Endothelial cell of umbilical vein (primary cell): ENCODE data around the gene DNAAF3. TPM values are rescaled to one million over a fixed set of nuclear protein-coding genes. Genes with fewer than 3 reads are reported as not detected.

Experiments
- BruUV-seq: library from RNA; stranded (reverse); fragments of 400-500 nt; replicated peaks from 2 replicates; lab custom pipeline; 2021; lab: Mats Ljungman, UMichigan
- CTCF ChIA-PET: fragments of 300-600, 350-600 bp; sonication (Branson Sonifier 250); formaldehyde crosslinking; loops from one replicate; lab custom pipeline; 2021; ENCODE audit warnings: antibody characterized with exemption, inconsistent platforms; lab: Charles Lee
- POLR2A ChIA-PET: fragments of 300-600, 350-600 bp; sonication (Branson Sonifier 250); formaldehyde crosslinking; loops from one replicate; lab custom pipeline; 2021; ENCODE audit warnings: antibody characterized with exemption, inconsistent platforms; lab: Charles Lee
- DNase-seq: peaks from one replicate; pipeline ENCODE4 v3.0.0-alpha.2; 2011; ENCODE audit warnings: low read depth, low spot score
- FAIRE-seq: peaks from 2 replicates; lab custom pipeline; 2011; peaks lifted over from hg19 to GRCh38; lab: Jason Lieb, UNC
- H2AFZ ChIP-seq: 2 replicates; pipeline ENCODE4 v1.6.0; 2012; ENCODE audit warnings: low read depth, low read length, control low read depth, inconsistent platforms
- H3K27ac ChIP-seq: 2 replicates; pipeline ENCODE4 v1.5.1; 2011; ENCODE audit warnings: low read depth, mild to moderate bottlenecking, control low read depth, low read length, moderate library complexity; ENCODE audit not compliant: insufficient read depth
- H3K27me3 ChIP-seq, 2 experiments: 2 replicates each; pipeline versions ENCODE4 v1.6.0 to v1.6.1; 2011; ENCODE audit warnings: low read length in 2 of 2, mixed read lengths in 1 of 2; ENCODE audit not compliant: control insufficient read depth in 2 of 2, insufficient read depth in 2 of 2
- H3K36me3 ChIP-seq, 2 experiments: 2 replicates in 1 of 2; 3 replicates in 1 of 2; pipeline ENCODE4 v1.5.1; 2011; ENCODE audit warnings: low read length in 2 of 2, mild to moderate bottlenecking in 1 of 2, moderate library complexity in 1 of 2; ENCODE audit not compliant: control insufficient read depth in 2 of 2, insufficient read depth in 2 of 2; ENCODE audit errors: extremely low read depth in 1 of 2
- H3K4me1 ChIP-seq: 3 replicates; pipeline ENCODE4 v1.5.1; 2011; ENCODE audit warnings: mild to moderate bottlenecking, low read length; ENCODE audit not compliant: control insufficient read depth, insufficient read depth; ENCODE audit errors: extremely low read depth
- H3K4me2 ChIP-seq: 2 replicates; pipeline ENCODE4 v1.6.1; 2011; ENCODE audit warnings: low read length, control low read depth, mixed read lengths; ENCODE audit not compliant: insufficient read depth
- H3K4me3 ChIP-seq, 3 experiments: fragments of 200-600 bp in 1 of 3; sonication (generic), shearing (Covaris generic) in 1 of 3; replicated peaks in 1 of 3; 2 replicates each; pipeline ENCODE4 v1.5.1; 2011 to 2016; ENCODE audit warnings: control low read depth in 3 of 3, low read length in 3 of 3, mild to moderate bottlenecking in 2 of 3, inconsistent platforms in 1 of 3, low read depth in 1 of 3, moderate library complexity in 1 of 3; ENCODE audit not compliant: insufficient read depth in 1 of 3
- H3K79me2 ChIP-seq: 2 replicates; pipeline ENCODE4 v1.6.0; 2012; ENCODE audit warnings: low read length, inconsistent platforms; ENCODE audit not compliant: control insufficient read depth, insufficient read depth
- H3K9ac ChIP-seq: replicated peaks from 2 replicates; pipeline ENCODE3; 2011; ENCODE audit warnings: low read length, control low read depth; ENCODE audit not compliant: insufficient read depth; ENCODE audit errors: extremely low read depth
- H3K9me1 ChIP-seq: replicated peaks from 3 replicates; pipeline ENCODE4 v1.6.0; 2011; ENCODE audit warnings: mild to moderate bottlenecking, low read length; ENCODE audit not compliant: control insufficient read depth, insufficient read depth; ENCODE audit errors: extremely low read depth
- H3K9me3 ChIP-seq: replicated peaks from 2 replicates; pipeline ENCODE4 v1.5.1; 2012; ENCODE audit warnings: low read length, inconsistent platforms; ENCODE audit not compliant: control insufficient read depth, insufficient read depth
- H4K20me1 ChIP-seq: replicated peaks from 2 replicates; pipeline ENCODE3; 2011; ENCODE audit warnings: mild to moderate bottlenecking, low read length; ENCODE audit not compliant: control insufficient read depth, insufficient read depth; ENCODE audit errors: extremely low read depth
- CTCF ChIP-seq, 2 donors: IDR thresholded peaks; 1 replicate in 1 of 2; 2 replicates in 1 of 2; pipeline ENCODE4 v1.5.1; 2011; ENCODE audit warnings: low read length in 2 of 2, mild to moderate bottlenecking in 2 of 2, moderate library complexity in 2 of 2, control low read depth in 1 of 2, inconsistent platforms in 1 of 2, low read depth in 1 of 2; ENCODE audit not compliant: insufficient read depth in 1 of 2; ENCODE audit errors: extremely low read depth in 1 of 2
- EZH2 ChIP-seq: IDR thresholded peaks from 2 replicates; pipeline ENCODE4 v1.6.1; 2012; ENCODE audit warnings: borderline replicate concordance, low read depth, mild to moderate bottlenecking, moderate library complexity, low read length, inconsistent platforms; ENCODE audit not compliant: severe bottlenecking
- FOS ChIP-seq: IDR thresholded peaks from 2 replicates; pipeline ENCODE4 v1.6.1; 2011; ENCODE audit warnings: mild to moderate bottlenecking, low read length, moderate library complexity, borderline replicate concordance; ENCODE audit not compliant: insufficient read depth
- GATA2 ChIP-seq: IDR thresholded peaks from 2 replicates; pipeline ENCODE4 v1.7.0; 2011; ENCODE audit warnings: low read depth, mild to moderate bottlenecking, moderate library complexity, mixed read lengths, low read length; ENCODE audit not compliant: insufficient read length, insufficient read depth
- JUN ChIP-seq: IDR thresholded peaks from 2 replicates; pipeline ENCODE4 v1.6.1; 2011; ENCODE audit warnings: borderline replicate concordance, low read depth; ENCODE audit not compliant: insufficient read length, insufficient read depth
- MAX ChIP-seq: IDR thresholded peaks from 2 replicates; pipeline ENCODE4 v1.6.1; 2011; ENCODE audit not compliant: insufficient read depth, insufficient read length
- MYC ChIP-seq: IDR thresholded peaks from one replicate; pipeline ENCODE4 v1.6.1; 2011; ENCODE audit warnings: mild to moderate bottlenecking, low read depth, low read length
- POLR2A ChIP-seq: IDR thresholded peaks from 2 replicates; pipeline ENCODE4 v1.6.1; 2012; ENCODE audit warnings: low read depth, mild to moderate bottlenecking, control low read depth, low read length
- POLR2AphosphoS5 ChIP-seq: IDR thresholded peaks from 2 replicates; pipeline ENCODE4 v1.6.1; 2012; ENCODE audit warnings: low read depth, mild to moderate bottlenecking, control low read depth, low read length, moderate library complexity; ENCODE audit not compliant: insufficient read depth
- dilution Hi-C: fragments of 300-500 bp; cut with MboI; formaldehyde crosslinking; loops from one replicate; pipeline ENCODE4 v1.15.0; 2019; ENCODE audit warnings: low sequenced_read_pairs; ENCODE audit not compliant: extremely low pct_ligation_motif_present
- intact Hi-C: fragments of 100-400 bp; cut with micrococcal nuclease; formaldehyde crosslinking; loops from one replicate; pipeline ENCODE4 v1.10.0; 2022
- polyA plus RNA-seq, 4 experiments: library from polyadenylated mRNA; depleted of rRNA in 3 of 4; stranded (reverse) in 3 of 4; unstranded in 1 of 4; fragments of >200 nt; gene quantifications; 2 replicates each; pipeline versions ENCODE4 v1.2.1 to v1.2.3, GENCODE V29; 2011 to 2012; ENCODE audit warnings: missing spikeins in 1 of 4
- total RNA-seq: library from RNA; stranded (reverse); gene quantifications from 2 replicates; pipeline ENCODE4 v1.2.3, GENCODE V29; 2021

Gene DNAAF3
- total and polyA plus RNA-seq, 2 donors (not counting 3 experiments of a cell fraction or from before 2014, with no cell fraction given), result 0.62 to 0.75 TPM

- ChIA-PET POLR2A (no interaction called here), CTCF (no interaction called here)
- intact Hi-C loops (no loop called here), dilution Hi-C loops (no loop called here)
- H3K27ac ChIP-seq, result no peak overlapping the region
- no peaks in the 10 kb centered on the region for H3K79me2 ChIP-seq
- no peaks in the 10 kb centered on the region for H3K9me1 ChIP-seq
- no peaks in the 10 kb centered on the region for H3K9me3 ChIP-seq
- H3K4me2 ChIP-seq, result no peak overlapping the region
- no peak overlapping the region for H3K9ac ChIP-seq
- no peaks in the 10 kb centered on the region for H4K20me1 ChIP-seq
- H3K4me3 ChIP-seq, result no peak overlapping the region
- TF ChIP-seq CTCF (IDR thresholded peaks at IDR 0.05; ENCODE audit: extremely low read depth in 1 of 2, insufficient read depth in 1 of 2, low read depth in 1 of 2, low read length in 2 of 2) (no peak), FOS (no peak), JUN (no peak), POLR2AphosphoS5 (no peak), POLR2A (no peak), EZH2 (no peak), MAX (no peak), MYC (no peak), GATA2 (no peak)
- no TSS peak for BruUV-seq
- no peak for FAIRE-seq
- H3K4me1 ChIP-seq, result peaks cover 23% of the 10 kb centered on the region
- no peaks in the 10 kb centered on the region for H3K36me3 ChIP-seq
- DNase-seq, result no peak
- H2AFZ ChIP-seq, result no peak overlapping the region
- no peaks in the 10 kb centered on the region for H3K27me3 ChIP-seq
Observed at GRCh38 chr19:55213547-55213946, 47.1 kb upstream of the DNAAF3 start.
